ENCODE data around the gene SLC38A8. TPM values are rescaled to one million over a fixed set of nuclear protein-coding genes. Genes with fewer than 3 reads are reported as not detected.

SLC38A8 gene
- total and polyA plus RNA-seq, 9 donors: 0.62 to 0.98 (median 0.66) TPM; not detected in 6

GRCh38 chr16:84000989-84001642, 41.5 kb downstream of the SLC38A8 start:
- Histone ChIP-seq H3K27me3 (no peaks in the 10 kb centered on the region), H3K36me3 (no peaks in the 10 kb centered on the region), H3K4me3 (no peak overlapping the region), H3K9me3 (no peaks in the 10 kb centered on the region), H3K27ac (no peak overlapping the region), H3K4me1 (ENCODE audit: insufficient read depth) (no peaks in the 10 kb centered on the region)
- 73 to 84% (median 76%) methylated on average over 13 of the region's 13 CpGs for WGBS, 3 donors
- DNase-seq: no peak
- TF ChIP-seq CTCF (IDR thresholded peaks at IDR 0.05): no peak
- TF ChIP-seq POLR2A (IDR thresholded peaks at IDR 0.05): no peak
- no peak for TF ChIP-seq EP300 (IDR thresholded peaks at IDR 0.05)
- intact Hi-C loops (cut with DNase I): no loop called here

- Histone ChIP-seq H3K27ac (no peak overlapping the region), H3K36me3 (no peaks in the 10 kb centered on the region), H3K4me3 (no peak overlapping the region), H3K4me1 (ENCODE audit: insufficient read depth) (peaks cover 2% of the 10 kb centered on the region), H3K27me3 (no peaks in the 10 kb centered on the region), H3K9me3 (no peaks in the 10 kb centered on the region)
- intact Hi-C loops (cut with DNase I): no loop called here
- DNase-seq: no peak
- TF ChIP-seq CTCF (IDR thresholded peaks at IDR 0.05) (no peak), POLR2A (IDR thresholded peaks at IDR 0.05) (no peak), EP300 (IDR thresholded peaks at IDR 0.05) (no peak)
- 86 to 89% (median 88%) methylated on average over 13 of the region's 13 CpGs for WGBS, 3 donors
Measured at GRCh38 chr16:83998091-83998490, 44.5 kb downstream of the SLC38A8 start.

- Histone ChIP-seq H3K4me1 (ENCODE audit: insufficient read depth) (peaks cover 2% of the 10 kb centered on the region), H3K9me3 (no peaks in the 10 kb centered on the region), H3K4me3 (no peak overlapping the region), H3K27me3 (no peaks in the 10 kb centered on the region), H3K27ac (no peak overlapping the region), H3K36me3 (no peaks in the 10 kb centered on the region)
- intact Hi-C loops (cut with DNase I): no loop called here
- TF ChIP-seq CTCF (IDR thresholded peaks at IDR 0.05): no peak
- TF ChIP-seq EP300 (IDR thresholded peaks at IDR 0.05): no peak
- TF ChIP-seq POLR2A (IDR thresholded peaks at IDR 0.05): no peak
- 79 to 87% (median 85%) methylated on average over 15 of the region's 15 CpGs for WGBS, 3 donors
- no peak for DNase-seq
Measured at GRCh38 chr16:83996481-83997252, 45.9 kb downstream of the SLC38A8 start.

- Histone ChIP-seq H3K9me3 (no peaks in the 10 kb centered on the region), H3K4me1 (ENCODE audit: insufficient read depth) (peaks cover 2% of the 10 kb centered on the region), H3K27me3 (no peaks in the 10 kb centered on the region), H3K4me3 (no peak overlapping the region), H3K27ac (no peak overlapping the region), H3K36me3 (no peaks in the 10 kb centered on the region)
- WGBS, 3 donors: 7 to 17% (median 10%) methylated on average over 21 of the region's 21 CpGs
- DNase-seq: no peak
- intact Hi-C loops (cut with DNase I): no loop called here
- no peak for TF ChIP-seq POLR2A (IDR thresholded peaks at IDR 0.05)
- TF ChIP-seq CTCF (IDR thresholded peaks at IDR 0.05): no peak
Measured at GRCh38 chr16:83995754-83996153, 46.8 kb downstream of the SLC38A8 start.
